Sigmoid colon (tissue), 4 donors: ENCODE measurements around the gene FUT7.

Source experiments
- CTCF ChIP-seq, 4 experiments: fragments of 450-650 bp in 3 of 4; fragments of 200-600 bp in 1 of 4; IDR thresholded peaks; one replicate each; pipeline ENCODE4 v1.5.1; 2016 to 2019; ENCODE audit warnings: antibody characterized with exemption in 4 of 4, mild to moderate bottlenecking in 3 of 4, moderate library complexity in 2 of 4
- EP300 ChIP-seq, 4 donors: sonication (generic); formaldehyde crosslinking; IDR thresholded peaks; one replicate each; pipeline ENCODE4 v1.6.1; 2017; ENCODE audit warnings: antibody characterized with exemption in 4 of 4
- POLR2A ChIP-seq, 2 donors: fragments of 450-650 bp; IDR thresholded peaks; one replicate each; pipeline ENCODE4 v1.6.1; 2016; ENCODE audit warnings: antibody characterized with exemption in 2 of 2, mild to moderate bottlenecking in 2 of 2, moderate library complexity in 2 of 2
- POLR2AphosphoS5 ChIP-seq, 4 donors: sonication (generic); formaldehyde crosslinking; IDR thresholded peaks; one replicate each; pipeline ENCODE4 v1.6.1; 2017; ENCODE audit warnings: antibody characterized with exemption in 4 of 4

GRCh38 chr9:137000177-137000930 lies 31.5 kb downstream of the FUT7 start:
- TF ChIP-seq POLR2A (IDR thresholded peaks at IDR 0.05) (no peak), EP300 (IDR thresholded peaks at IDR 0.05) (no peak), CTCF (IDR thresholded peaks at IDR 0.05) (no peak), POLR2AphosphoS5 (IDR thresholded peaks at IDR 0.05) (no peak)
